Stimulated activated CD4-positive, alpha-beta T cell treated with anti-CD3 and anti-CD28 coated beads, TNF-alpha, amount 100 ng/mL, for 24 hours (primary cell): ENCODE data around the gene FUT1.

Experiments
- DNase-seq, 3 experiments: peaks; one replicate each; pipeline ENCODE4 v3.0.0-alpha.2; 2020; ENCODE audit warnings: low read depth in 3 of 3

FUT1 gene

GRCh38 chr19:48741129-48741999 is 11.1 kb downstream of the FUT1 start:
- DNase-seq = peak in 1 of 3 experiments; percentile 35

GRCh38 chr19:48740164-48740972 is 12.1 kb downstream of the FUT1 start, which contains the start of gene RASIP1:
Gene RASIP1, minus strand, starts transcription at chr19:48740610. Its CDS starts 328 bp downstream, at chr19:48740282.
- DNase-seq = no peak

- DNase-seq = no peak
Measured at GRCh38 chr19:48739404-48740163, 12.9 kb downstream of the FUT1 start.

GRCh38 chr19:48738557-48739403 is 13.7 kb downstream of the FUT1 start:
- peak; percentile 83 to 95 (median 91) for DNase-seq

- no peak for DNase-seq
Measured at GRCh38 chr19:48737360-48737998, 15.0 kb downstream of the FUT1 start.

- no peak for DNase-seq
Measured at GRCh38 chr19:48735031-48735615, 17.3 kb downstream of the FUT1 start.

- DNase-seq = no peak
Measured at GRCh38 chr19:48734625-48735024, 17.8 kb downstream of the FUT1 start.

GRCh38 chr19:48731452-48731851 is 21.0 kb downstream of the FUT1 start:
- DNase-seq = no peak

GRCh38 chr19:48728911-48729664 is 23.4 kb downstream of the FUT1 start:
- no peak for DNase-seq

GRCh38 chr19:48726556-48726955 is 25.9 kb downstream of the FUT1 start:
- no peak for DNase-seq

GRCh38 chr19:48724796-48725753 is 27.4 kb downstream of the FUT1 start:
- no peak for DNase-seq

- DNase-seq = no peak
Measured at GRCh38 chr19:48722196-48722708, 30.2 kb downstream of the FUT1 start.

- DNase-seq = peak; percentile 82 to 92 (median 84)
Measured at GRCh38 chr19:48720613-48721296, 31.7 kb downstream of the FUT1 start.

GRCh38 chr19:48720251-48720612 is 32.2 kb downstream of the FUT1 start:
- no peak for DNase-seq

- DNase-seq = no peak
Measured at GRCh38 chr19:48719263-48720171, 32.9 kb downstream of the FUT1 start, which contains the start of gene MAMSTR. Gene MAMSTR, minus strand, starts transcription at chr19:48719725. Its CDS starts 694 bp downstream, at chr19:48719031.

- DNase-seq = no peak
Measured at GRCh38 chr19:48718711-48719231, 33.7 kb downstream of the FUT1 start.
